Dermis blood vessel endothelial cell (primary cell): ENCODE results near the gene CACNG8. TPM values are rescaled to one million over a fixed set of nuclear protein-coding genes. Genes with fewer than 3 reads are reported as not detected.
"Not testable (repeated sequence)": the region's sequence is repeated elsewhere in the genome, so short reads cannot be mapped to it uniquely, and the experiment has no call there.

Source experiments
- DNase-seq: peaks from one replicate; pipeline ENCODE4 v3.0.0; 2010
- total RNA-seq: library from RNA; depleted of rRNA; stranded (reverse); fragments of >200 nt; gene quantifications from 2 replicates; pipeline ENCODE4 v1.2.3, GENCODE V29; 2014

The CACNG8 gene
- total RNA-seq, 1 donor from 2014 or later: 0.17 TPM

- DNase-seq: no peak
These were observed 32.1 kb downstream of the CACNG8 start for GRCh38 chr19:53994811-53995210.

GRCh38 chr19:53998223-53998622 lies 35.5 kb downstream of the CACNG8 start:
- DNase-seq: no peak

- DNase-seq: no peak
These were observed 37.0 kb downstream of the CACNG8 start for GRCh38 chr19:53999694-54000093.

GRCh38 chr19:54001496-54001895 lies 38.8 kb downstream of the CACNG8 start:
- no peak for DNase-seq

- DNase-seq: no peak
These were observed 40.0 kb downstream of the CACNG8 start for GRCh38 chr19:54002495-54003315.

GRCh38 chr19:54009440-54009839 lies 46.7 kb downstream of the CACNG8 start:
- no peak for DNase-seq

GRCh38 chr19:54010474-54010873 lies 47.7 kb downstream of the CACNG8 start:
- no peak for DNase-seq

GRCh38 chr19:54011507-54012211 lies 48.9 kb downstream of the CACNG8 start:
- no peak for DNase-seq

GRCh38 chr19:54013866-54014265 lies 51.1 kb downstream of the CACNG8 start:
- DNase-seq: no peak

GRCh38 chr19:54014920-54015560 lies 52.3 kb downstream of the CACNG8 start:
- no peak for DNase-seq

- no peak for DNase-seq
These were observed 54.5 kb downstream of the CACNG8 start for GRCh38 chr19:54017261-54017660.

- no peak for DNase-seq
These were observed 58.6 kb downstream of the CACNG8 start for GRCh38 chr19:54021363-54021762.

GRCh38 chr19:54021932-54022331 lies 59.2 kb downstream of the CACNG8 start:
- no peak for DNase-seq

- DNase-seq: no peak
These were observed 60.5 kb downstream of the CACNG8 start for GRCh38 chr19:54023191-54023590.

- DNase-seq: no peak
These were observed 61.9 kb downstream of the CACNG8 start for GRCh38 chr19:54024660-54025059.

- DNase-seq: no peak
These were observed 63.9 kb downstream of the CACNG8 start for GRCh38 chr19:54026656-54027055.

- no peak for DNase-seq
These were observed 66.6 kb downstream of the CACNG8 start for GRCh38 chr19:54029301-54029700.

GRCh38 chr19:54029930-54030490 lies 67.3 kb downstream of the CACNG8 start:
- DNase-seq: peak; percentile 85

- peak; percentile 55 for DNase-seq
These were observed 68.3 kb downstream of the CACNG8 start for GRCh38 chr19:54030895-54031586.

- peak; percentile 87 for DNase-seq
These were observed 72.8 kb downstream of the CACNG8 start for GRCh38 chr19:54035215-54036178.

- DNase-seq: not testable (repeated sequence)
These were observed 73.8 kb downstream of the CACNG8 start for GRCh38 chr19:54036542-54036941.
